IPS-NIHi7 (cell line): ENCODE results near the gene PLK3.
"Not testable (repeated sequence)": the region's sequence is repeated elsewhere in the genome, so short reads cannot be mapped to it uniquely, and the experiment has no call there.

Source experiments
- DNase-seq: peaks from one replicate; pipeline ENCODE4 v3.0.0; 2012; ENCODE audit warnings: mixed read lengths; ENCODE audit errors: extremely low spot score

The PLK3 gene

GRCh38 chr1:44799770-44800584 lies at the start of gene PLK3:
Gene PLK3 (plus strand): TSS chr1:44800377. CDS start chr1:44800464, 87 bp downstream.
- DNase-seq: peak; percentile 88

- DNase-seq: no peak
Measured at GRCh38 chr1:44757420-44757819, 42.8 kb upstream of the PLK3 start.

GRCh38 chr1:44759077-44759476 lies 41.1 kb upstream of the PLK3 start:
- no peak for DNase-seq

- DNase-seq: no peak
Measured at GRCh38 chr1:44760876-44761275, 39.3 kb upstream of the PLK3 start.

- DNase-seq: not testable (repeated sequence)
Measured at GRCh38 chr1:44766421-44766820, 33.8 kb upstream of the PLK3 start.

- peak; percentile 93 for DNase-seq
Measured at GRCh38 chr1:44775078-44775929, 24.9 kb upstream of the PLK3 start, which contains the start of gene RPS8. Gene RPS8 (plus strand): TSS chr1:44775540. CDS start chr1:44775597, 57 bp downstream.

GRCh38 chr1:44775930-44776729 lies 24.0 kb upstream of the PLK3 start:
- no peak for DNase-seq

GRCh38 chr1:44776730-44777068 lies 23.5 kb upstream of the PLK3 start:
- DNase-seq: no peak

- no peak for DNase-seq
Measured at GRCh38 chr1:44777547-44777946, 22.6 kb upstream of the PLK3 start.

GRCh38 chr1:44777969-44778635 lies 22.1 kb upstream of the PLK3 start:
- no peak for DNase-seq

GRCh38 chr1:44778705-44779576 lies 21.2 kb upstream of the PLK3 start:
- no peak for DNase-seq

GRCh38 chr1:44780583-44781121 lies 19.5 kb upstream of the PLK3 start:
- no peak for DNase-seq

- no peak for DNase-seq
Measured at GRCh38 chr1:44783697-44784093, 16.5 kb upstream of the PLK3 start.

- peak; percentile 31 for DNase-seq
Measured at GRCh38 chr1:44784094-44785028, 15.8 kb upstream of the PLK3 start.

GRCh38 chr1:44785029-44785380 lies 15.2 kb upstream of the PLK3 start:
- DNase-seq: no peak

- no peak for DNase-seq
Measured at GRCh38 chr1:44785501-44786137, 14.6 kb upstream of the PLK3 start.

- DNase-seq: peak; percentile 79
Measured at GRCh38 chr1:44786138-44786840, 13.9 kb upstream of the PLK3 start.

GRCh38 chr1:44786841-44787426 lies 13.2 kb upstream of the PLK3 start:
- no peak for DNase-seq
